HG03135 (cell line): Measurements from ENCODE around the gene ZNF468.
"Not testable (repeated sequence)": the region's sequence is repeated elsewhere in the genome, so short reads cannot be mapped to it uniquely, and the experiment has no call there.

Experiments used
- ATAC-seq: cut with Tn5 transposase; IDR thresholded peaks from one replicate; pipeline ENCODE4 v1.9.1; 2021; ENCODE audit warnings: mild to moderate bottlenecking, moderate library complexity; ENCODE audit not compliant: unreplicated experiment

The ZNF468 gene

GRCh38 chr19:52829866-52830265, 27.6 kb downstream of the ZNF468 start:
- ATAC-seq: not testable (repeated sequence)

GRCh38 chr19:52825765-52826164, 31.7 kb downstream of the ZNF468 start:
- no peak for ATAC-seq

- no peak for ATAC-seq
These were observed 33.7 kb downstream of the ZNF468 start for GRCh38 chr19:52823676-52824075.

DNA sequence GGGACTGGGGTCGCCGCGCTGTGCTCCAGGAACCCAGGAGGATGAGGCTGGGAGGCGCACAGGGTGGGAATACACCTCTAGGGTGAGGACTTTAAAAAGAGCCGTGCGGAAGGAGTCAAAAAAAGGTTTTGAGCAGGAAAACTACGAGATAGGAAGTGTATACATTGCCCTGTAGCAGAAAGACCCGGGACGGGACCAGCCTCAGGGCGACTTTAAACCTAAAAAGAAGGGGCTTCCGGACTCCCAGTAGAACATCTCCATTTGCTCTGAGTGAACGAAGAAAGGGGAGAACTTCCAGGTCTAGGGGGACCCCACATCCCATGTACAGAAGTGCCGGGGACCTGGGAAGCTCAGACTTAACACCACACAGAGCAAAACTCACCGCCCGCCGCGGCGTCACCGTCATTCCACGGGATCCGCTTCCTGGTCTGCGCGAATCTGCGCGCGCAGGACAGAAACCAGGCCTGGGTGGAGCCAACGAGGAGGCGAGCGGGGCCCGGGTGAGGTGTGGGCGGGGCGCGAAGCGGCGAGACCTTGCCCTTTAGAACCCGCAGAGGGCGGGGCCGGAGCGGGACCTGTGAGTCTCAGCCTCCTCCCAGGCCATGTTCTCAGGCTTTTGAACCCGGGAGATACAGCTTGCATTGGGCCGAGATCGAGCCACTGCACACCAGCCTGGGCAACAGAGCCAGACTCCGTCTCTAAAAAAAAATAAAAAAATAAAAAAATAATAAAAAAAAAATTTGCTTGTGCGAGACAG, 36.0 kb downstream of the ZNF468 start, which contains the start of gene ZNF28:
TSS of gene ZNF28 (minus strand) at position 430 of the 757 bp plus-strand sequence. CDS start 3,675 bp downstream, outside the sequence.
- peak; percentile 98 for ATAC-seq

- peak; percentile 30 for ATAC-seq
These were observed 36.8 kb downstream of the ZNF468 start for GRCh38 chr19:52820472-52821203.

- no peak for ATAC-seq
These were observed 47.6 kb downstream of the ZNF468 start for GRCh38 chr19:52809801-52810200.

DNA sequence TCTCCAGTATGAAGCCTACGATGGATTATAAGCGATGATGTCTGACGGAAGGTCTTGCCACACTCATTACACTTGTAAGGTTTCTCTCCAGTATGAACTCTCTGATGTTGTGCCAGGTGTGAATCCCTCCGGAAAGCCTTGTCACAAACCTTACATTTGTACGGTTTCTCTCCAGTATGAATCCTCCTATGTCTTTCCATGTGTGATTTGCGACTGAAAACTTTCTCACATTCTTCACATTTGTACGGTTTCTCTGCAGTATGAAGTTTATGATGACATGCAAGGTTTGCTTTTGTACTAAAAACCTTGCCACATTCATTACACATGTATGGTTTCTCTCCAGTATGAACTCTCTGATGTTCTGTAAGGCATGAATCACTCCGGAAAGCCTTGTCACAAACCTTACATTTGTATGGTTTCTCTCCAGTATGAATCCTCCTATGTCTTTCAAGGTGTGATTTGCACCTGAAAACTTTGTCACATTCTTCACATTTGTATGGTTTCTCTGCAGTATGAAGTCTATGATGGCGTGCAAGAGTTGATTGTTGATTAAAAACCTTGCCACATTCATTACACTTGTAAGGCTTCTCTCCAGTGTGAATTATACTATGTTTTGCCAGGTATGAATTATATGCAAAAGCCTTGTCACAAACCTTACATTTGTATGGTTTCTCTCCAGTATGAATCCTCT, 57.3 kb downstream of the ZNF468 start:
- not testable (repeated sequence) for ATAC-seq

DNA sequence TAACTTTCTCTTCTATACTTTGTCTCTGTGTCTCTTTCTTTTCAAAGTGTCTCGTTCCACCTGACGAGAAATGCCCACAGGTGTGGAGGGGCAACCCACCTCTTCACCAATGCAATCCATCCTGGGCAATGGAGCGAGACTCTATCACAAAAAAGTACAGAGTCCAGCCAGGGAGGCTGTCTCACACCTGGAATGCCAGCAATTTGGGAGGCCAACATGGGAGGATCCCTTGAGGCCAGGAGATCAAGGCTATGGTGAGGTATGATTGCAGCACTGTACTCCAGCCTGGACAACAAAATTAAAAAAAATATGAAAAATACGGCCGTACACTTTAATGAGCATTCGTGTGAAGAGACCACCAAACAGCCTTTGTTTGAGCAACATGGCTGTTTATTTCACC, 68.0 kb downstream of the ZNF468 start:
- no peak for ATAC-seq
